ENCODE data around the gene APOBEC3F.

DNA sequence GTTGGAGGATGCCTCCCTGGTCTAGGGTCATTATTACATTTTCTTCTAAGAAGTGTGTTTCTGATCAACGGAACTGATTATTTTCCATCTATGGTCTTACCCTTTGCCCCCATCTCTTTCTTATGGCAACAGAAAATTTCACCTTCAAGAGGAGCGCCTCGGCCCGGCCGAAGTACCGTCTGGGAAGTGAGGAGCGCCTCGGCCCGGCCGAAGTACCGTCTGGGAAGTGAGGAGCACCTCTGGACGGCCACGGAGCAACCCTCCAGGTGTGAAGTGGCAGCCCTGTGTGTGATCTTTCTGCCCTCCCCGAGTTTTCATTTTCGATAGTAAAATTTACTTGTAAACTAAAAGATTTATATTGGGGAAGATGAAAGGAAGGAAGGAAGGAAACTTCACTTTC, 29.7 kb upstream of the APOBEC3F start:
- TF ChIP-seq POLR2A (IDR thresholded peaks at IDR 0.05; ENCODE audit: insufficient read depth in 1 of 2, low read depth in 2 of 2, low read length in 2 of 2) (no peak), ZNF232 (CRISPR knock-in tag; IDR thresholded peaks at IDR 0.05; ENCODE audit: borderline replicate concordance) (no peak), HOXA7 (CRISPR knock-in tag; IDR thresholded peaks at IDR 0.05) (no peak), ZNF234 (CRISPR knock-in tag; conservative IDR thresholded peaks at IDR 0.05) (no peak), ZSCAN20 (CRISPR knock-in tag; IDR thresholded peaks at IDR 0.05; ENCODE audit: borderline replicate concordance) (no peak)
- TF ChIP-seq, protein P1, sequence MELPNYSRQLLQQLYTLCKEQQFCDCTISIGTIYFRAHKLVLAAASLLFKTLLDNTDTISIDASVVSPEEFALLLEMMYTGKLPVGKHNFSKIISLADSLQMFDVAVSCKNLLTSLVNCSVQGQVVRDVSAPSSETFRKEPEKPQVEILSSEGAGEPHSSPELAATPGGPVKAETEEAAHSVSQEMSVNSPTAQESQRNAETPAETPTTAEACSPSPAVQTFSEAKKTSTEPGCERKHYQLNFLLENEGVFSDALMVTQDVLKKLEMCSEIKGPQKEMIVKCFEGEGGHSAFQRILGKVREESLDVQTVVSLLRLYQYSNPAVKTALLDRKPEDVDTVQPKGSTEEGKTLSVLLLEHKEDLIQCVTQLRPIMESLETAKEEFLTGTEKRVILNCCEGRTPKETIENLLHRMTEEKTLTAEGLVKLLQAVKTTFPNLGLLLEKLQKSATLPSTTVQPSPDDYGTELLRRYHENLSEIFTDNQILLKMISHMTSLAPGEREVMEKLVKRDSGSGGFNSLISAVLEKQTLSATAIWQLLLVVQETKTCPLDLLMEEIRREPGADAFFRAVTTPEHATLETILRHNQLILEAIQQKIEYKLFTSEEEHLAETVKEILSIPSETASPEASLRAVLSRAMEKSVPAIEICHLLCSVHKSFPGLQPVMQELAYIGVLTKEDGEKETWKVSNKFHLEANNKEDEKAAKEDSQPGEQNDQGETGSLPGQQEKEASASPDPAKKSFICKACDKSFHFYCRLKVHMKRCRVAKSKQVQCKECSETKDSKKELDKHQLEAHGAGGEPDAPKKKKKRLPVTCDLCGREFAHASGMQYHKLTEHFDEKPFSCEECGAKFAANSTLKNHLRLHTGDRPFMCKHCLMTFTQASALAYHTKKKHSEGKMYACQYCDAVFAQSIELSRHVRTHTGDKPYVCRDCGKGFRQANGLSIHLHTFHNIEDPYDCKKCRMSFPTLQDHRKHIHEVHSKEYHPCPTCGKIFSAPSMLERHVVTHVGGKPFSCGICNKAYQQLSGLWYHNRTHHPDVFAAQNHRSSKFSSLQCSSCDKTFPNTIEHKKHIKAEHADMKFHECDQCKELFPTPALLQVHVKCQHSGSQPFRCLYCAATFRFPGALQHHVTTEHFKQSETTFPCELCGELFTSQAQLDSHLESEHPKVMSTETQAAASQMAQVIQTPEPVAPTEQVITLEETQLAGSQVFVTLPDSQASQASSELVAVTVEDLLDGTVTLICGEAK (IDR thresholded peaks at IDR 0.05) = no peak
- TF ChIP-seq, protein P1 (CRISPR knock-in tag; IDR thresholded peaks at IDR 0.05) = no peak
